ENCODE measurements around the gene NEK6.

DNA sequence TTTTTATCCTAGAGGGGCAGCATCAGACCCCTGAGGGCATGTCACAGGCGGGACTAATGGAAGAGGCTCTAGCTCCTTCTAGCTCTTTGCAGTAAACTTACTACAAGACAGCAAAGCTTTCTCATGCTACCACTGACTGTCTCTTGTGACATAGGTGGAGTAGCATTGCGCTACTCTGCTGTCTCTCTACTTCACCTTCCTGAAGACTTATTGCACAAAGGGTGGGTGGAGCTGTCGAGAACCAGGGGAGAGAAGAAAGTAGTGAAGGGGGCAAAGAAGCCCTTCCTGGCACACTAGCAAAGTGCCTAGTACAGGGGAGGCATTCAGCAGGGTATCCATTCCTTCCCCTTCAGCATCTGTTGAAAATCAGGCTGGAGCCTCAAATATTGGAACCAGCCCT is 36.1 kb upstream of the NEK6 start:
- TF ChIP-seq, protein P1, sequence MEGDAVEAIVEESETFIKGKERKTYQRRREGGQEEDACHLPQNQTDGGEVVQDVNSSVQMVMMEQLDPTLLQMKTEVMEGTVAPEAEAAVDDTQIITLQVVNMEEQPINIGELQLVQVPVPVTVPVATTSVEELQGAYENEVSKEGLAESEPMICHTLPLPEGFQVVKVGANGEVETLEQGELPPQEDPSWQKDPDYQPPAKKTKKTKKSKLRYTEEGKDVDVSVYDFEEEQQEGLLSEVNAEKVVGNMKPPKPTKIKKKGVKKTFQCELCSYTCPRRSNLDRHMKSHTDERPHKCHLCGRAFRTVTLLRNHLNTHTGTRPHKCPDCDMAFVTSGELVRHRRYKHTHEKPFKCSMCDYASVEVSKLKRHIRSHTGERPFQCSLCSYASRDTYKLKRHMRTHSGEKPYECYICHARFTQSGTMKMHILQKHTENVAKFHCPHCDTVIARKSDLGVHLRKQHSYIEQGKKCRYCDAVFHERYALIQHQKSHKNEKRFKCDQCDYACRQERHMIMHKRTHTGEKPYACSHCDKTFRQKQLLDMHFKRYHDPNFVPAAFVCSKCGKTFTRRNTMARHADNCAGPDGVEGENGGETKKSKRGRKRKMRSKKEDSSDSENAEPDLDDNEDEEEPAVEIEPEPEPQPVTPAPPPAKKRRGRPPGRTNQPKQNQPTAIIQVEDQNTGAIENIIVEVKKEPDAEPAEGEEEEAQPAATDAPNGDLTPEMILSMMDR (IDR thresholded peaks at IDR 0.05): no peak
- TF ChIP-seq POLR2A (IDR thresholded peaks at IDR 0.05): no peak

All from adrenal gland (tissue), 5 donors.